ENCODE measurements around the gene RHCE.
"Not testable (repeated sequence)": the region's sequence is repeated elsewhere in the genome, so short reads cannot be mapped to it uniquely, and the experiment has no call there.

GRCh38 chr1:25337483-25338187 is 83.0 kb downstream of the RHCE start:
- TF ChIP-seq CTCF (IDR thresholded peaks at IDR 0.05); EP300 (IDR thresholded peaks at IDR 0.05); POLR2A (IDR thresholded peaks at IDR 0.05; ENCODE audit: low read depth); POLR2AphosphoS5 (IDR thresholded peaks at IDR 0.05): not testable (repeated sequence)
